Osteoblast (primary cell): ENCODE measurements around the gene FRMD4A. TPM values are rescaled to one million over a fixed set of nuclear protein-coding genes. Genes with fewer than 3 reads are reported as not detected.

ENCODE experiments used
- DNase-seq: peaks from one replicate; pipeline ENCODE4 v3.0.0; 2011; ENCODE audit warnings: low spot score, mixed read lengths; ENCODE audit not compliant: insufficient read length; ENCODE audit errors: missing footprints
- H2AFZ ChIP-seq: 2 replicates; pipeline ENCODE4 v1.6.0; 2011; ENCODE audit warnings: mild to moderate bottlenecking, low read length
- H3K27ac ChIP-seq: 2 replicates; pipeline ENCODE4 v1.5.1; 2011; ENCODE audit warnings: mild to moderate bottlenecking, low read depth, low read length, moderate library complexity
- H3K27me3 ChIP-seq: 2 replicates; pipeline ENCODE4 v1.6.0; 2012; ENCODE audit warnings: mild to moderate bottlenecking, control low read depth, inconsistent platforms, low read length, moderate library complexity; ENCODE audit not compliant: insufficient read depth
- H3K36me3 ChIP-seq: 2 replicates; pipeline ENCODE4 v1.5.1; 2011; ENCODE audit warnings: mild to moderate bottlenecking, low read length, control low read depth, moderate library complexity; ENCODE audit not compliant: insufficient read depth
- H3K4me1 ChIP-seq: 2 replicates; pipeline ENCODE4 v1.5.1; 2011; ENCODE audit warnings: mild to moderate bottlenecking, low read length, control low read depth, moderate library complexity; ENCODE audit not compliant: insufficient read depth
- H3K4me2 ChIP-seq: 2 replicates; pipeline ENCODE4 v1.6.0; 2011; ENCODE audit warnings: mild to moderate bottlenecking, low read length; ENCODE audit not compliant: insufficient read depth
- H3K4me3 ChIP-seq: fragments of 200-600 bp; sonication (generic); 3 replicates; pipeline ENCODE4 v1.5.1; 2012; ENCODE audit warnings: mild to moderate bottlenecking, low read length, inconsistent platforms; ENCODE audit not compliant: insufficient read depth
- H3K79me2 ChIP-seq: 2 replicates; pipeline ENCODE4 v1.6.0; 2012; ENCODE audit warnings: mild to moderate bottlenecking, low read length, control low read depth, inconsistent platforms; ENCODE audit not compliant: insufficient read depth
- H3K9me3 ChIP-seq: 2 replicates; pipeline ENCODE4 v1.5.1; 2011; ENCODE audit warnings: low read depth, low read length, control low read depth
- H4K20me1 ChIP-seq: 2 replicates; pipeline ENCODE4 v1.6.0; 2012; ENCODE audit warnings: mild to moderate bottlenecking, low read length, control low read depth; ENCODE audit not compliant: insufficient read depth
- CTCF ChIP-seq: IDR thresholded peaks from 2 replicates; pipeline ENCODE4 v1.5.1; 2011; ENCODE audit warnings: mild to moderate bottlenecking, low read depth, low read length, moderate library complexity; ENCODE audit errors: extremely low read depth
- total RNA-seq: library from RNA; depleted of rRNA; stranded (reverse); fragments of >200 nt; gene quantifications from 2 replicates; pipeline ENCODE4 v1.2.3, GENCODE V29; 2012

Gene FRMD4A
- total RNA-seq, 1 donor: 41.3 TPM

- no peak for TF ChIP-seq CTCF
- no peak for DNase-seq
- Histone ChIP-seq H3K79me2 (peaks cover 38% of the 10 kb centered on the region), H4K20me1 (no peaks in the 10 kb centered on the region), H3K4me3 (no peak overlapping the region), H3K4me1 (peaks cover 9% of the 10 kb centered on the region), H2AFZ (no peak overlapping the region), H3K36me3 (no peaks in the 10 kb centered on the region), H3K4me2 (no peak overlapping the region), H3K27me3 (no peaks in the 10 kb centered on the region), H3K9me3 (no peaks in the 10 kb centered on the region), H3K27ac (no peak overlapping the region)
Measured at GRCh38 chr10:13813550-13813949, 517.2 kb downstream of the FRMD4A start.

GRCh38 chr10:13812804-13813203 lies 517.9 kb downstream of the FRMD4A start:
- H4K20me1 ChIP-seq: no peaks in the 10 kb centered on the region
- H3K4me2 ChIP-seq: no peak overlapping the region
- DNase-seq: no peak
- no peaks in the 10 kb centered on the region for H3K27me3 ChIP-seq
- no peak for TF ChIP-seq CTCF
- H2AFZ ChIP-seq: no peak overlapping the region
- H3K9me3 ChIP-seq: no peaks in the 10 kb centered on the region
- no peak overlapping the region for H3K4me3 ChIP-seq
- no peak overlapping the region for H3K27ac ChIP-seq
- peaks cover 35% of the 10 kb centered on the region for H3K79me2 ChIP-seq
- H3K36me3 ChIP-seq: no peaks in the 10 kb centered on the region
- peaks cover 9% of the 10 kb centered on the region for H3K4me1 ChIP-seq

GRCh38 chr10:13810568-13810967 lies 520.2 kb downstream of the FRMD4A start:
- no peaks in the 10 kb centered on the region for H3K4me1 ChIP-seq
- H3K27me3 ChIP-seq: no peaks in the 10 kb centered on the region
- no peak overlapping the region for H2AFZ ChIP-seq
- no peak overlapping the region for H3K4me2 ChIP-seq
- H3K4me3 ChIP-seq: no peak overlapping the region
- no peaks in the 10 kb centered on the region for H3K9me3 ChIP-seq
- TF ChIP-seq CTCF: no peak
- no peaks in the 10 kb centered on the region for H4K20me1 ChIP-seq
- no peak for DNase-seq
- H3K27ac ChIP-seq: no peak overlapping the region
- no peaks in the 10 kb centered on the region for H3K36me3 ChIP-seq
- peaks cover 26% of the 10 kb centered on the region for H3K79me2 ChIP-seq

- TF ChIP-seq CTCF: no peak
- no peak for DNase-seq
- no peaks in the 10 kb centered on the region for H3K9me3 ChIP-seq
- no peak overlapping the region for H3K27ac ChIP-seq
- no peaks in the 10 kb centered on the region for H3K4me1 ChIP-seq
- H3K4me2 ChIP-seq: no peak overlapping the region
- no peak overlapping the region for H3K4me3 ChIP-seq
- no peaks in the 10 kb centered on the region for H3K27me3 ChIP-seq
- no peaks in the 10 kb centered on the region for H3K36me3 ChIP-seq
- H4K20me1 ChIP-seq: no peaks in the 10 kb centered on the region
- H2AFZ ChIP-seq: no peak overlapping the region
- peaks cover 19% of the 10 kb centered on the region for H3K79me2 ChIP-seq
Measured at GRCh38 chr10:13809427-13809826, 521.3 kb downstream of the FRMD4A start.
